ENCODE data around the gene FADS3. TPM values are rescaled to one million over a fixed set of nuclear protein-coding genes. Genes with fewer than 3 reads are reported as not detected.

The FADS3 gene
- total and polyA plus RNA-seq, 2 of the 13 experiments (the other 11 are each of a cell fraction or from before 2014, with no cell fraction given), result 13.4 to 23.2 TPM

DNA sequence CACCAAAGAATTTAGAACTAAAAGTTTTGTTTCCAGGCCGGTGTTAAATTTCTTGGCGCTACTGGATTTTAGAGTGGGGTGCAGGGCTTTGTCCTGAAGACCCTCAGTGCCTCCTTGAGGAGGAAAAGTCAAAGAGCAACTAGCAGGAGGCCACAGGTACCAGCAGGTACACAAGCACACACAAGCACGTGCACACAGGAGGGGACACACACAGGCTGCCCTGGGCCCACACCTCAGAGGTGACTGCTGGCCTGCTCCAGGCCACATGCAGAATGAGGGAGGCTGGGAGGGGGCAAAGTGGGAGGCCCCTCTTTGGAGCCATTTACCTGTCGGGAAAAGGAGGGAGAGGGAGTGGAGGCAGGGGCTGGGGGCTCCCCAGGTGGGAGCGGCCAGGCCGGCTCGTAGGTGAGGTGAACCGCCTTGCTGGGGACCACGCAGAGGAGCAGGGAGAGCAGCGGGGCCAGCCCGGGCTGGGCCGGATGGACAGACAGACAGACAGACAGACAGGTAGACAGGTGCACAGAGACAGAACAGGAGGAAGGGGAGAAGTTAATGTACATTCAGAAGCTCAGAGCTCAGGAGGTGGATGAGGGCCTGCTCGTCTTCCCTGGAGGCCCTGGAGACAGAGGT, 13.8 kb upstream of the FADS3 start (continued):
- TF ChIP-seq, protein P1, sequence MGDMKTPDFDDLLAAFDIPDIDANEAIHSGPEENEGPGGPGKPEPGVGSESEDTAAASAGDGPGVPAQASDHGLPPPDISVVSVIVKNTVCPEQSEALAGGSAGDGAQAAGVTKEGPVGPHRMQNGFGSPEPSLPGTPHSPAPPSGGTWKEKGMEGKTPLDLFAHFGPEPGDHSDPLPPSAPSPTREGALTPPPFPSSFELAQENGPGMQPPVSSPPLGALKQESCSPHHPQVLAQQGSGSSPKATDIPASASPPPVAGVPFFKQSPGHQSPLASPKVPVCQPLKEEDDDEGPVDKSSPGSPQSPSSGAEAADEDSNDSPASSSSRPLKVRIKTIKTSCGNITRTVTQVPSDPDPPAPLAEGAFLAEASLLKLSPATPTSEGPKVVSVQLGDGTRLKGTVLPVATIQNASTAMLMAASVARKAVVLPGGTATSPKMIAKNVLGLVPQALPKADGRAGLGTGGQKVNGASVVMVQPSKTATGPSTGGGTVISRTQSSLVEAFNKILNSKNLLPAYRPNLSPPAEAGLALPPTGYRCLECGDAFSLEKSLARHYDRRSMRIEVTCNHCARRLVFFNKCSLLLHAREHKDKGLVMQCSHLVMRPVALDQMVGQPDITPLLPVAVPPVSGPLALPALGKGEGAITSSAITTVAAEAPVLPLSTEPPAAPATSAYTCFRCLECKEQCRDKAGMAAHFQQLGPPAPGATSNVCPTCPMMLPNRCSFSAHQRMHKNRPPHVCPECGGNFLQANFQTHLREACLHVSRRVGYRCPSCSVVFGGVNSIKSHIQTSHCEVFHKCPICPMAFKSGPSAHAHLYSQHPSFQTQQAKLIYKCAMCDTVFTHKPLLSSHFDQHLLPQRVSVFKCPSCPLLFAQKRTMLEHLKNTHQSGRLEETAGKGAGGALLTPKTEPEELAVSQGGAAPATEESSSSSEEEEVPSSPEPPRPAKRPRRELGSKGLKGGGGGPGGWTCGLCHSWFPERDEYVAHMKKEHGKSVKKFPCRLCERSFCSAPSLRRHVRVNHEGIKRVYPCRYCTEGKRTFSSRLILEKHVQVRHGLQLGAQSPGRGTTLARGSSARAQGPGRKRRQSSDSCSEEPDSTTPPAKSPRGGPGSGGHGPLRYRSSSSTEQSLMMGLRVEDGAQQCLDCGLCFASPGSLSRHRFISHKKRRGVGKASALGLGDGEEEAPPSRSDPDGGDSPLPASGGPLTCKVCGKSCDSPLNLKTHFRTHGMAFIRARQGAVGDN (CRISPR knock-in tag; IDR thresholded peaks at IDR 0.05), result peak; percentile 4; the same call in 1 of the 2 replicates

DNA sequence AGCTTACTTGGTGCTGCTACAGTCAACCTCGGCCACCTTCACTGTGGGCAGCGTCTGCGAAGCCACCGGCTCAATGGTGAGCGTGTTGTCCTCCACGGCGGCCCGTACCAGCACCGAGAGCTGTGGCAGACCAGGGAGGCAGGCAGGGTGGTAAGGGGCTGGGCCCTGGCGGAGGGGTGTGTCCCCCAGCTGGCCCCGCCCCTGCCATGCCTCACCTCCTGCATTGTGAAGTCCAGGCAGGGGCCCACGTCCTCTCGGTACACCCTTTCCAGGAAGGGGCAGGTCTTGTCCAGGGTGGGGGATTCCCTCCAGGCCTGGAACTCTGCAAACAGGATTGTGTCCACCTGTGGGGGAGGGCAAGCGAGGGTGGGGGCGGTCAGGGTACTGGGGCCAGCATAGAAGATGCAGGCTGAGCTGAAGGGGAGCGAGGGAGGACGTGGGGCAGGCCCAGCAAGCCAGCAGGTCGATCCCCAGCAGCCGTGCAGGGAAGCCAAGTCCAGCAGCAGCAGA, 13.2 kb upstream of the FADS3 start:
- FAIRE-seq (no peak), DNase-seq (ENCODE audit: low spot score) (peak; percentile 72), ATAC-seq (peak; percentile 93)
- Histone ChIP-seq H3K27me3 (ENCODE audit: control insufficient read depth in 1 of 2, insufficient read depth in 2 of 2, low read length in 2 of 2) (no peaks in the 10 kb centered on the region), H4K20me1 (ENCODE audit: insufficient read depth, low read length) (no peaks in the 10 kb centered on the region), H3K36me3 (replicated peaks in 1 of 2; ENCODE audit: control insufficient read depth in 1 of 2, insufficient read depth in 2 of 2, low read length in 2 of 2) (no peaks in the 10 kb centered on the region), H3K9ac (ENCODE audit: insufficient read depth, low read depth, low read length) (peak overlapping the region; percentile 67), H3K4me3 (replicated peaks in 1 of 3; ENCODE audit: insufficient read depth in 1 of 3, low read depth in 2 of 3, low read length in 3 of 3) (peak overlapping the region; percentile 48 to 81 (median 61)), H3K4me1 (ENCODE audit: insufficient read depth, low read length) (peaks cover 32% of the 10 kb centered on the region), H2AFZ (ENCODE audit: low read length) (peak overlapping the region; percentile 81), H3K27ac (ENCODE audit: extremely low read length, insufficient read depth, low read length) (no peak overlapping the region), H3K4me2 (ENCODE audit: low read depth, low read length) (peak overlapping the region; percentile 100), H3K9me3 (ENCODE audit: low read length) (no peaks in the 10 kb centered on the region), H3K79me2 (ENCODE audit: insufficient read depth, low read length) (no peaks in the 10 kb centered on the region)
- in situ Hi-C loops (cut with HindIII; ENCODE audit: extremely low pct_ligation_motif_present, low pct_unique_long_range_greater_than_20kb), result no loop called here
- intact Hi-C loops (cut with micrococcal nuclease; ENCODE audit: unreplicated experiment), result no loop called here
- POLR2A ChIA-PET, result interaction anchor here (0.8 to 2.9 kb wide), 23 partner anchors 11 to 195 kb away, joined by 3 to 37 read pairs (median 4); partner anchors contain the start of genes BEST1, FADS1, FADS3 and FEN1
- WGBS (ENCODE audit: low lambda C conversion rate), result 0% methylated on average over 1 of the region's 19 CpGs
- BruUV-seq (replicated peaks), result no TSS peak
- CTCF ChIA-PET (ENCODE audit: low intra/inter-chr PET ratio, low total read pairs), result interaction anchor here (1.3 kb wide), 1 partner anchor 10 kb away, joined by 4 read pairs; no protein-coding TSS in a partner anchor
- TF ChIP-seq MEIS1 (CRISPR knock-in tag; IDR thresholded peaks at IDR 0.05; ENCODE audit: borderline replicate concordance) (peak; percentile 75; the same call in 1 of the 2 replicates), JUND (CRISPR knock-in tag; IDR thresholded peaks at IDR 0.05) (peak; percentile 34; the same call in 1 of the 2 replicates), FIP1L1 (IDR thresholded peaks at IDR 0.05; ENCODE audit: borderline replicate concordance, insufficient read depth, low read depth, low read length) (no peak), PITX1 (CRISPR knock-in tag; IDR thresholded peaks at IDR 0.05) (no peak), KDM2A (CRISPR knock-in tag; IDR thresholded peaks at IDR 0.05; ENCODE audit: borderline replicate concordance, low read depth) (peak; percentile 50; the same call in 1 of the 2 replicates), ZSCAN9 (CRISPR knock-in tag; IDR thresholded peaks at IDR 0.05; ENCODE audit: borderline replicate concordance) (no peak), KLF13 (CRISPR knock-in tag; IDR thresholded peaks at IDR 0.05) (0 out of 2 replicates have a peak, but pooled peaks have one; percentile 69), PHF5A (CRISPR knock-in tag; IDR thresholded peaks at IDR 0.05; ENCODE audit: low read depth, unreplicated experiment) (no peak), GATAD1 (CRISPR knock-in tag; IDR thresholded peaks at IDR 0.05) (peak; percentile 26; the same call in 1 of the 2 replicates)
- TF ChIP-seq, protein P2, sequence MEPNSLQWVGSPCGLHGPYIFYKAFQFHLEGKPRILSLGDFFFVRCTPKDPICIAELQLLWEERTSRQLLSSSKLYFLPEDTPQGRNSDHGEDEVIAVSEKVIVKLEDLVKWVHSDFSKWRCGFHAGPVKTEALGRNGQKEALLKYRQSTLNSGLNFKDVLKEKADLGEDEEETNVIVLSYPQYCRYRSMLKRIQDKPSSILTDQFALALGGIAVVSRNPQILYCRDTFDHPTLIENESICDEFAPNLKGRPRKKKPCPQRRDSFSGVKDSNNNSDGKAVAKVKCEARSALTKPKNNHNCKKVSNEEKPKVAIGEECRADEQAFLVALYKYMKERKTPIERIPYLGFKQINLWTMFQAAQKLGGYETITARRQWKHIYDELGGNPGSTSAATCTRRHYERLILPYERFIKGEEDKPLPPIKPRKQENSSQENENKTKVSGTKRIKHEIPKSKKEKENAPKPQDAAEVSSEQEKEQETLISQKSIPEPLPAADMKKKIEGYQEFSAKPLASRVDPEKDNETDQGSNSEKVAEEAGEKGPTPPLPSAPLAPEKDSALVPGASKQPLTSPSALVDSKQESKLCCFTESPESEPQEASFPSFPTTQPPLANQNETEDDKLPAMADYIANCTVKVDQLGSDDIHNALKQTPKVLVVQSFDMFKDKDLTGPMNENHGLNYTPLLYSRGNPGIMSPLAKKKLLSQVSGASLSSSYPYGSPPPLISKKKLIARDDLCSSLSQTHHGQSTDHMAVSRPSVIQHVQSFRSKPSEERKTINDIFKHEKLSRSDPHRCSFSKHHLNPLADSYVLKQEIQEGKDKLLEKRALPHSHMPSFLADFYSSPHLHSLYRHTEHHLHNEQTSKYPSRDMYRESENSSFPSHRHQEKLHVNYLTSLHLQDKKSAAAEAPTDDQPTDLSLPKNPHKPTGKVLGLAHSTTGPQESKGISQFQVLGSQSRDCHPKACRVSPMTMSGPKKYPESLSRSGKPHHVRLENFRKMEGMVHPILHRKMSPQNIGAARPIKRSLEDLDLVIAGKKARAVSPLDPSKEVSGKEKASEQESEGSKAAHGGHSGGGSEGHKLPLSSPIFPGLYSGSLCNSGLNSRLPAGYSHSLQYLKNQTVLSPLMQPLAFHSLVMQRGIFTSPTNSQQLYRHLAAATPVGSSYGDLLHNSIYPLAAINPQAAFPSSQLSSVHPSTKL (CRISPR knock-in tag; IDR thresholded peaks at IDR 0.05), result 0 out of 2 replicates have a peak, but pooled peaks have one; percentile 45
- TF ChIP-seq, protein P3, sequence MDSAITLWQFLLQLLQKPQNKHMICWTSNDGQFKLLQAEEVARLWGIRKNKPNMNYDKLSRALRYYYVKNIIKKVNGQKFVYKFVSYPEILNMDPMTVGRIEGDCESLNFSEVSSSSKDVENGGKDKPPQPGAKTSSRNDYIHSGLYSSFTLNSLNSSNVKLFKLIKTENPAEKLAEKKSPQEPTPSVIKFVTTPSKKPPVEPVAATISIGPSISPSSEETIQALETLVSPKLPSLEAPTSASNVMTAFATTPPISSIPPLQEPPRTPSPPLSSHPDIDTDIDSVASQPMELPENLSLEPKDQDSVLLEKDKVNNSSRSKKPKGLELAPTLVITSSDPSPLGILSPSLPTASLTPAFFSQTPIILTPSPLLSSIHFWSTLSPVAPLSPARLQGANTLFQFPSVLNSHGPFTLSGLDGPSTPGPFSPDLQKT (CRISPR knock-in tag; IDR thresholded peaks at IDR 0.05; ENCODE audit: borderline replicate concordance), result no peak
